ENCODE measurements around the gene SLC22A7. TPM values are rescaled to one million over a fixed set of nuclear protein-coding genes. Genes with fewer than 3 reads are reported as not detected.

SLC22A7 gene
- total RNA-seq (2022; extraction: Qiagen RNA extraction; ENCODE audit: low read depth) = not detected in 5 replicates

GRCh38 chr6:43297644-43298564 lies at the start of gene SLC22A7:
Gene SLC22A7 (plus strand): TSS chr6:43298260. CDS start chr6:43298359, 99 bp downstream.

GRCh38 chr6:43308101-43308989 lies 10.3 kb downstream of the SLC22A7 start, which contains the start of gene CRIP3:
Gene CRIP3 (minus strand): TSS chr6:43308826. CDS start chr6:43308792, 34 bp downstream.

Other genes with a start within 250 kb of the SLC22A7 start
- 6.2 to 8.3 TPM (median 6.9 TPM) in 5 replicates for gene CUL7, start 244.4 kb upstream of the SLC22A7 start, total RNA-seq (2022; extraction: Qiagen RNA extraction; ENCODE audit: low read depth)
- 51.5 to 69.5 TPM (median 54.8 TPM) in 5 replicates for gene MRPL2, start 238.8 kb upstream of the SLC22A7 start, total RNA-seq (2022; extraction: Qiagen RNA extraction; ENCODE audit: low read depth)
- gene KLC4, start 238.6 kb upstream of the SLC22A7 start, total RNA-seq (2022; extraction: Qiagen RNA extraction; ENCODE audit: low read depth) = 5.1 to 8.2 TPM (median 6.4 TPM) in 5 replicates
- 3.7 to 5.3 TPM (median 4.4 TPM) in 5 replicates for gene PTK7, start 221.9 kb upstream of the SLC22A7 start, total RNA-seq (2022; extraction: Qiagen RNA extraction; ENCODE audit: low read depth)
- gene SRF, start 127.0 kb upstream of the SLC22A7 start, total RNA-seq (2022; extraction: Qiagen RNA extraction; ENCODE audit: low read depth) = 12.3 to 16.1 TPM (median 15.8 TPM) in 5 replicates
- 5.6 to 10.0 TPM (median 8.2 TPM) in 5 replicates for gene CUL9, start 116.1 kb upstream of the SLC22A7 start, total RNA-seq (2022; extraction: Qiagen RNA extraction; ENCODE audit: low read depth)
- gene DNPH1, start 68.8 kb upstream of the SLC22A7 start, total RNA-seq (2022; extraction: Qiagen RNA extraction; ENCODE audit: low read depth) = 79.1 to 97.6 TPM (median 96.2 TPM) in 5 replicates
- 0.03 to 0.11 TPM (median 0.08 TPM) in 5 replicates for gene TTBK1, start 54.8 kb upstream of the SLC22A7 start, total RNA-seq (2022; extraction: Qiagen RNA extraction; ENCODE audit: low read depth)
- 0.37 to 1.0 TPM (median 0.53 TPM) in 5 replicates for gene CRIP3, start 10.6 kb downstream of the SLC22A7 start, total RNA-seq (2022; extraction: Qiagen RNA extraction; ENCODE audit: low read depth)
- gene ZNF318, start 71.4 kb downstream of the SLC22A7 start, total RNA-seq (2022; extraction: Qiagen RNA extraction; ENCODE audit: low read depth) = 3.8 to 5.3 TPM (median 5.1 TPM) in 5 replicates
- 6.2 to 11.6 TPM (median 10.6 TPM) in 5 replicates for gene ABCC10, start 129.3 kb downstream of the SLC22A7 start, total RNA-seq (2022; extraction: Qiagen RNA extraction; ENCODE audit: low read depth)
- 5.1 to 7.8 TPM (median 6.8 TPM) in 5 replicates for gene DLK2, start 157.3 kb downstream of the SLC22A7 start, total RNA-seq (2022; extraction: Qiagen RNA extraction; ENCODE audit: low read depth)
- 14.8 to 20.2 TPM (median 18.9 TPM) in 5 replicates for gene TJAP1, start 179.3 kb downstream of the SLC22A7 start, total RNA-seq (2022; extraction: Qiagen RNA extraction; ENCODE audit: low read depth)
- gene LRRC73, start 212.1 kb downstream of the SLC22A7 start, total RNA-seq (2022; extraction: Qiagen RNA extraction; ENCODE audit: low read depth) = 0.88 to 1.2 TPM (median 1.2 TPM) in 5 replicates
- gene YIPF3, start 218.7 kb downstream of the SLC22A7 start, total RNA-seq (2022; extraction: Qiagen RNA extraction; ENCODE audit: low read depth) = 63.8 to 71.0 TPM (median 66.7 TPM) in 5 replicates
- gene POLR1C, start 218.8 kb downstream of the SLC22A7 start, total RNA-seq (2022; extraction: Qiagen RNA extraction; ENCODE audit: low read depth) = 46.7 to 56.2 TPM (median 47.8 TPM) in 5 replicates

All from A549 treated with GW870086 at 1 μM for 4 hours (cell line).